Measurements from ENCODE around the gene COL18A1. TPM values are rescaled to one million over a fixed set of nuclear protein-coding genes. Genes with fewer than 3 reads are reported as not detected.

COL18A1 gene
- total RNA-seq, 2 donors from 2014 or later = 56.2 to 229 TPM

DNA sequence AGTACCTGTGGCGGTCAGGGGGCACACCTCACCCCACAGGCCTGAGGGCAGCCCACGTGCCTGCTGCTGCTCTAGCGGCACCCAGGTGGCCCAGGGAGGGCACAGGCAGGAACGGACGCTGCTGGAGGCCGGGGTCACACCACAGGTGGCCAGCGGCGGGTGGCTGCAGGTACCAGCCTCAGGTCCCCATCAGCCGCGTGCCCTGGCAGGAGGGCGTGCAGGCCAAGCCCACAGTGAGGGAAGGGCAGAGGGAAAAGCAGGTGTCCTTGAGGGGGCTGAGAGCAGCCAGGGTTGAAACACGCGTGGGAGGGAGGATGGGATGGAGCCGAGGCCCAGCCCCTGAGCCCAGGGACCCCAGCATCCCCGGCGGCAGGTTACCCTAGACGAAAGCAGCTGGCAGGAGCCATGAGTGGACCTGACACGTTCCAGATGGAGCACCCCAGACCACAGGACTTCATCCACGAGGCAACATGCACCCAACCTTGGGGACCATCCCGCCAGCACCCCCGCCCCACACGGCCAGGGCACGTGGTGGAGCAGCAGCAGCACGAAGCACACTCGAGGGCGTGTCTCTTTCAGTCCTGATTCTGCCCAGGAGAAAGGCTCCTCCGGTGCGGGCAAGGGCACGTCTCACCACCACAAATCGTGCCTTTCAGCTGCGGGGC lies 133.5 kb downstream of the COL18A1 start:
- H3K27ac ChIP-seq = no peak overlapping the region
- intact Hi-C loops (cut with DNase I) = no loop called here
- H3K9me3 ChIP-seq = no peaks in the 10 kb centered on the region
- H3K27me3 ChIP-seq (replicated peaks; ENCODE audit: insufficient read depth) = no peaks in the 10 kb centered on the region
- WGBS = 86% methylated on average over 30 of the region's 31 CpGs
- TF ChIP-seq POLR2AphosphoS5 (IDR thresholded peaks at IDR 0.05) (no peak), POLR2A (IDR thresholded peaks at IDR 0.05) (no peak)
- TF ChIP-seq, protein P1, sequence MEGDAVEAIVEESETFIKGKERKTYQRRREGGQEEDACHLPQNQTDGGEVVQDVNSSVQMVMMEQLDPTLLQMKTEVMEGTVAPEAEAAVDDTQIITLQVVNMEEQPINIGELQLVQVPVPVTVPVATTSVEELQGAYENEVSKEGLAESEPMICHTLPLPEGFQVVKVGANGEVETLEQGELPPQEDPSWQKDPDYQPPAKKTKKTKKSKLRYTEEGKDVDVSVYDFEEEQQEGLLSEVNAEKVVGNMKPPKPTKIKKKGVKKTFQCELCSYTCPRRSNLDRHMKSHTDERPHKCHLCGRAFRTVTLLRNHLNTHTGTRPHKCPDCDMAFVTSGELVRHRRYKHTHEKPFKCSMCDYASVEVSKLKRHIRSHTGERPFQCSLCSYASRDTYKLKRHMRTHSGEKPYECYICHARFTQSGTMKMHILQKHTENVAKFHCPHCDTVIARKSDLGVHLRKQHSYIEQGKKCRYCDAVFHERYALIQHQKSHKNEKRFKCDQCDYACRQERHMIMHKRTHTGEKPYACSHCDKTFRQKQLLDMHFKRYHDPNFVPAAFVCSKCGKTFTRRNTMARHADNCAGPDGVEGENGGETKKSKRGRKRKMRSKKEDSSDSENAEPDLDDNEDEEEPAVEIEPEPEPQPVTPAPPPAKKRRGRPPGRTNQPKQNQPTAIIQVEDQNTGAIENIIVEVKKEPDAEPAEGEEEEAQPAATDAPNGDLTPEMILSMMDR (IDR thresholded peaks at IDR 0.05) = no peak
- peaks cover 4% of the 10 kb centered on the region for H3K4me1 ChIP-seq (replicated peaks)
- no peak for DNase-seq (ENCODE audit: low spot score)
- no peaks in the 10 kb centered on the region for H3K36me3 ChIP-seq
- no peak overlapping the region for H3K4me3 ChIP-seq

DNA sequence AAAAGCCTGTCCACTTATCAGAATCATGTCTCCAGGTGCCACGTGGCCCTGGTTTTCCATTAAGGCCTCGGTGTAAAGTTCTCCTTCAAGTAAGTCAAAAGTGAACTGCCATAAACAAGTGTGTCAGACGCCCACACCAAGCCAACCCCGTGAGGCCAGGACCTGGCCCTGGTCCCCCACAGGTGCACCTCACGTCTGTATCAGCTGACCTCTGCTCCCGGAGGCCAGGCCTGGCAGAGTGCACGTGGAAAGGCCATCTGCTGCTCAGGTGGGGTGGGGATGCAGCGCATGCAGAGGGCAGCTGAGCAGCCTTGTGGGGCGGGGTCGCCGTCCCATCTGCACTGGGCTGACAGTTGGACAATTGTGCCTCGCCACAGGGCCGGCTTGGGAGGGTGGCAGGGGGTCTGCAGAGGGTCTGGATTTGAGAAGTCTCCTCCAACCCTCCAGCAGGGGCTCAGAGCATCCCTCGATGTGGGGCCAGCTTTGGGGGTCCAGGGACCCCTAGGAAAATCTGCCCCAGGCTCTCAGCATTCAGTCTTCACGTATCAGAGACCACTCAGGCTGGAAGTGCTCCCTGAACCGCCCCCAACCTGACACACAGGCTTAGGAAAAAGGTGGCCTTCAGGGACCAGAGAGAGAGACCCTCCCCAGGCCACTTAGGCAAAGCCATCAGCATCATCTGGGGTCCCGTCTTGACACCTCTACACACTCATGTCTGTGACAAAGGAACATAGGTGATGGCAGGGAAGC lies 134.3 kb downstream of the COL18A1 start:
- H3K4me3 ChIP-seq = no peak overlapping the region
- TF ChIP-seq POLR2AphosphoS5 (IDR thresholded peaks at IDR 0.05) (no peak), POLR2A (IDR thresholded peaks at IDR 0.05) (no peak)
- TF ChIP-seq, protein P1 (IDR thresholded peaks at IDR 0.05) = no peak
- H3K9me3 ChIP-seq = no peaks in the 10 kb centered on the region
- intact Hi-C loops (cut with DNase I) = no loop called here
- DNase-seq (ENCODE audit: low spot score) = no peak
- H3K27me3 ChIP-seq (replicated peaks; ENCODE audit: insufficient read depth) = no peaks in the 10 kb centered on the region
- no peaks in the 10 kb centered on the region for H3K36me3 ChIP-seq
- no peak overlapping the region for H3K27ac ChIP-seq
- peaks cover 4% of the 10 kb centered on the region for H3K4me1 ChIP-seq (replicated peaks)
- 90% methylated on average over 17 of the region's 17 CpGs for WGBS

DNA sequence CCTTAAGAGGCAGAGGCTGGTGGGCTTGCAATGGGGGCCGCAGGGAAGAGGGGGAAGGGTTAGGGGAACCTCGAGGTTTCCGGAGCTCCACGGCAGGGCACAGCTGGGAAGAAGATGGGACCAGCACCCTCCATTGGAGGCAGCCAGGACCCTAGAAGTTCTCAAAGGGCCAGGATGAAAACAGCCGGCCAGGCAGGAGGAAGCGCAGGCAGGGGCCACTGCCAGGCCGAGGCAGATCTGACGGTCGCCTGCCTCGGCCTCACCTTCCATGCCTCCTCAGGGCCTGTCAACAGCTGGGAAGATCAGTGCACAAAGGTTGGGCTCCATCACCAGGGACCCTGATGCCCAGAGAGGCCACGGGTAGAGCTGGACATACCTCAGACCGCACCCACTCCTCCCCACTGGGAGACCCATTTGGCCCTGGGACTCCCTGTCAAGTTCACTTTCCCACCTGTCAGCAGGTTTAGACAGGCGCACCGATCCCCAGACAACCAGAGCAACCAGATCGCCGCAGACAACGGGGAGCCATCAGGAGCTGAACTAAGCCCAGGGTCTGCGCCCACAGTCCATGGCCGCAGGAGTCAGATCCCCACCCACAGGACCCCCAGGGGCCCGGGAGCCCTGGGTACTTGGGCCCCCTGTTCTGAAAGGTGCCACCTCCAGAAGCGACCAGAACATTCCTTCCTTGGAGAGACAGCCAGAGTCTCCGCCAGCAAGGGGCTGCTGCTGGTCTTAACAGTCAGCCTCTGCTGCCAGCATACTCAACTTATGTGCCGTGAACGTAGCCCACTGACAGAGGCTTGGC lies 135.0 kb downstream of the COL18A1 start:
- H3K4me3 ChIP-seq = no peak overlapping the region
- no peaks in the 10 kb centered on the region for H3K9me3 ChIP-seq
- WGBS = 89% methylated on average over 24 of the region's 24 CpGs
- DNase-seq (ENCODE audit: low spot score) = no peak
- TF ChIP-seq POLR2A (IDR thresholded peaks at IDR 0.05) = no peak
- TF ChIP-seq, protein P1 (IDR thresholded peaks at IDR 0.05) = no peak
- no peak for TF ChIP-seq POLR2AphosphoS5 (IDR thresholded peaks at IDR 0.05)
- H3K4me1 ChIP-seq (replicated peaks) = peaks cover 4% of the 10 kb centered on the region
- intact Hi-C loops (cut with DNase I) = no loop called here
- H3K36me3 ChIP-seq = no peaks in the 10 kb centered on the region
- H3K27me3 ChIP-seq (replicated peaks; ENCODE audit: insufficient read depth) = no peaks in the 10 kb centered on the region
- no peak overlapping the region for H3K27ac ChIP-seq

DNA sequence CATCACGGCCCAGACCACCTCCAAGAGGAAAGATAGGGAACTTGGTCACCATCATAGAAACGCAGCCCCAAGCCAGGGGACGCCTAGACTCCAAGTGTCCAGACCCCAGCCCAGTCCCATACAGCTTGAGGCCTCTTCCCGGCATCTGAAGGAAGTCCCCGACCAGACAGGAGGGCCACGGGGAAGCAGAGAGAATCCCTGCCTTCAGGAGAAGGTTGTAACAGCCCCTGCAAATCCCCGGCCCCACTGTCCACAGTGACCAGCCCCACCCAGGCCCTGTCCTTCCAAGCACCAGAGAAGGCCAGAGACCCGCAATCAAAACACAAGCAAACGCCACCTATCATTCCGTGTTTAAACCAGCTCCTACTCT lies 135.6 kb downstream of the COL18A1 start:
- Histone ChIP-seq H3K4me1 (replicated peaks) (peaks cover 4% of the 10 kb centered on the region), H3K4me3 (no peak overlapping the region), H3K9me3 (no peaks in the 10 kb centered on the region), H3K27ac (no peak overlapping the region), H3K27me3 (replicated peaks; ENCODE audit: insufficient read depth) (no peaks in the 10 kb centered on the region), H3K36me3 (no peaks in the 10 kb centered on the region)
- WGBS = 95% methylated on average over 10 of the region's 10 CpGs
- no peak for DNase-seq (ENCODE audit: low spot score)
- intact Hi-C loops (cut with DNase I) = no loop called here
- TF ChIP-seq, protein P1 (IDR thresholded peaks at IDR 0.05) = no peak
- TF ChIP-seq POLR2AphosphoS5 (IDR thresholded peaks at IDR 0.05) (no peak), POLR2A (IDR thresholded peaks at IDR 0.05) (no peak)
